K562 (cell line): ENCODE measurements around the gene MMP15.

Experiments used
- BCLAF1 ChIP-seq, 2 experiments: fragments of 450-650 bp in 1 of 2; IDR thresholded peaks; 2 replicates each; pipeline ENCODE4 v1.6.1; 2011 to 2017; ENCODE audit warnings: low read depth in 2 of 2, antibody characterized with exemption in 1 of 2, borderline replicate concordance in 1 of 2, low read length in 1 of 2, mild to moderate bottlenecking in 1 of 2, mixed read lengths in 1 of 2; ENCODE audit not compliant: control insufficient read depth in 1 of 2
- CBX3 ChIP-seq, 2 experiments: IDR thresholded peaks; 1 replicate in 1 of 2; 2 replicates in 1 of 2; pipeline ENCODE4 v1.6.1; 2012; ENCODE audit warnings: inconsistent platforms in 2 of 2, low read length in 2 of 2, borderline replicate concordance in 1 of 2, control low read depth in 1 of 2
- CEBPB ChIP-seq: fragments of 450-650 bp; IDR thresholded peaks from 2 replicates; pipeline ENCODE4 v1.6.1; 2016; ENCODE audit warnings: missing genetic modification characterization, missing compliant biosample characterization
- CREM ChIP-seq: IDR thresholded peaks from 2 replicates; pipeline ENCODE4 v1.6.1; 2014; ENCODE audit warnings: antibody characterized with exemption, low read depth
- E2F5 ChIP-seq: sonication (generic); formaldehyde crosslinking; IDR thresholded peaks from 2 replicates; pipeline ENCODE4 v1.8.0; 2022; ENCODE audit warnings: mild to moderate bottlenecking, missing genetic modification reagents
- EZH2 ChIP-seq: IDR thresholded peaks from 2 replicates; pipeline ENCODE4 v1.6.1; 2012; ENCODE audit warnings: low read depth, mild to moderate bottlenecking, inconsistent platforms, low read length, borderline replicate concordance
- FOS ChIP-seq: IDR thresholded peaks from 3 replicates; pipeline ENCODE4 v1.6.1; 2011; ENCODE audit not compliant: insufficient read length; ENCODE audit errors: extremely low read depth
- HBP1 ChIP-seq: fragments of 450-650 bp; formaldehyde crosslinking; IDR thresholded peaks from 2 replicates; pipeline ENCODE4 v1.4.0; 2022; ENCODE audit warnings: missing genetic modification characterization
- MCM3 ChIP-seq: fragments of 450-650 bp; IDR thresholded peaks from 2 replicates; pipeline ENCODE4 v1.6.1; 2016
- MGA ChIP-seq: fragments of 450-650 bp; IDR thresholded peaks from 2 replicates; pipeline ENCODE4 v1.6.1; 2016; ENCODE audit warnings: mild to moderate bottlenecking, moderate library complexity
- PCBP1 ChIP-seq: fragments of 200-400 bp; formaldehyde crosslinking; IDR thresholded peaks from 2 replicates; pipeline ENCODE4 v1.6.1; 2018; ENCODE audit warnings: mild to moderate bottlenecking, low read depth, low read length; ENCODE audit not compliant: poor library complexity, severe bottlenecking
- UBTF ChIP-seq, 2 experiments: IDR thresholded peaks; 2 replicates each; pipeline ENCODE4 v1.6.1; 2012; ENCODE audit warnings: improper control_type of control experiment in 2 of 2, low read depth in 2 of 2, low read length in 2 of 2, borderline replicate concordance in 1 of 2
- ZBTB8A ChIP-seq: fragments of 450-650 bp; IDR thresholded peaks from 2 replicates; pipeline ENCODE4 v1.6.1; 2018; ENCODE audit warnings: mild to moderate bottlenecking, moderate library complexity; ENCODE audit not compliant: partially characterized antibody
- ZNF444 ChIP-seq: fragments of 250-450 bp; sonication (Bioruptor Pico); IDR thresholded peaks from 2 replicates; pipeline ENCODE4 v1.4.0; 2020; ENCODE audit warnings: mild to moderate bottlenecking, moderate library complexity

GRCh38 chr16:57993438-57993837 is 32.1 kb upstream of the MMP15 start:
- no peak for TF ChIP-seq FOS
- no peak for TF ChIP-seq E2F5
- TF ChIP-seq CREM, result no peak
- no peak for TF ChIP-seq PCBP1
- no peak for TF ChIP-seq UBTF (IDR thresholded peaks at IDR 0.05; ENCODE audit: borderline replicate concordance in 1 of 2, low read depth in 2 of 2, low read length in 2 of 2)
- no peak for TF ChIP-seq MGA
- no peak for TF ChIP-seq BCLAF1 (IDR thresholded peaks at IDR 0.05; ENCODE audit: borderline replicate concordance in 1 of 2, control insufficient read depth in 1 of 2, low read depth in 2 of 2, low read length in 1 of 2)
- TF ChIP-seq HBP1, result no peak
- no peak for TF ChIP-seq ZNF444
- no peak for TF ChIP-seq CBX3 (IDR thresholded peaks at IDR 0.05; ENCODE audit: borderline replicate concordance in 1 of 2, low read length in 2 of 2)
- TF ChIP-seq MCM3, result no peak
- TF ChIP-seq ZBTB8A, result no peak
- TF ChIP-seq EZH2, result no peak
- no peak for TF ChIP-seq CEBPB (tag)
